Endothelial cell of umbilical vein (primary cell): ENCODE data around the gene MORN3. TPM values are rescaled to one million over a fixed set of nuclear protein-coding genes. Genes with fewer than 3 reads are reported as not detected.
"Not testable (repeated sequence)": the region's sequence is repeated elsewhere in the genome, so short reads cannot be mapped to it uniquely, and the experiment has no call there.

Experiments
- BruUV-seq: library from RNA; stranded (reverse); fragments of 400-500 nt; replicated peaks from 2 replicates; lab custom pipeline; 2021; lab: Mats Ljungman, UMichigan
- CTCF ChIA-PET: fragments of 300-600, 350-600 bp; sonication (Branson Sonifier 250); formaldehyde crosslinking; loops from one replicate; lab custom pipeline; 2021; ENCODE audit warnings: antibody characterized with exemption, inconsistent platforms; lab: Charles Lee
- POLR2A ChIA-PET: fragments of 300-600, 350-600 bp; sonication (Branson Sonifier 250); formaldehyde crosslinking; loops from one replicate; lab custom pipeline; 2021; ENCODE audit warnings: antibody characterized with exemption, inconsistent platforms; lab: Charles Lee
- DNase-seq: peaks from one replicate; pipeline ENCODE4 v3.0.0-alpha.2; 2011; ENCODE audit warnings: low read depth, low spot score
- FAIRE-seq: peaks from 2 replicates; lab custom pipeline; 2011; peaks lifted over from hg19 to GRCh38; lab: Jason Lieb, UNC
- H2AFZ ChIP-seq: 2 replicates; pipeline ENCODE4 v1.6.0; 2012; ENCODE audit warnings: low read depth, low read length, control low read depth, inconsistent platforms
- H3K27ac ChIP-seq: 2 replicates; pipeline ENCODE4 v1.5.1; 2011; ENCODE audit warnings: low read depth, mild to moderate bottlenecking, control low read depth, low read length, moderate library complexity; ENCODE audit not compliant: insufficient read depth
- H3K27me3 ChIP-seq, 2 experiments: 2 replicates each; pipeline versions ENCODE4 v1.6.0 to v1.6.1; 2011; ENCODE audit warnings: low read length in 2 of 2, mixed read lengths in 1 of 2; ENCODE audit not compliant: control insufficient read depth in 2 of 2, insufficient read depth in 2 of 2
- H3K36me3 ChIP-seq, 2 experiments: 2 replicates in 1 of 2; 3 replicates in 1 of 2; pipeline ENCODE4 v1.5.1; 2011; ENCODE audit warnings: low read length in 2 of 2, mild to moderate bottlenecking in 1 of 2, moderate library complexity in 1 of 2; ENCODE audit not compliant: control insufficient read depth in 2 of 2, insufficient read depth in 2 of 2; ENCODE audit errors: extremely low read depth in 1 of 2
- H3K4me1 ChIP-seq: 3 replicates; pipeline ENCODE4 v1.5.1; 2011; ENCODE audit warnings: mild to moderate bottlenecking, low read length; ENCODE audit not compliant: control insufficient read depth, insufficient read depth; ENCODE audit errors: extremely low read depth
- H3K4me2 ChIP-seq: 2 replicates; pipeline ENCODE4 v1.6.1; 2011; ENCODE audit warnings: low read length, control low read depth, mixed read lengths; ENCODE audit not compliant: insufficient read depth
- H3K4me3 ChIP-seq, 3 experiments: fragments of 200-600 bp in 1 of 3; sonication (generic), shearing (Covaris generic) in 1 of 3; replicated peaks in 1 of 3; 2 replicates each; pipeline ENCODE4 v1.5.1; 2011 to 2016; ENCODE audit warnings: control low read depth in 3 of 3, low read length in 3 of 3, mild to moderate bottlenecking in 2 of 3, inconsistent platforms in 1 of 3, low read depth in 1 of 3, moderate library complexity in 1 of 3; ENCODE audit not compliant: insufficient read depth in 1 of 3
- H3K79me2 ChIP-seq: 2 replicates; pipeline ENCODE4 v1.6.0; 2012; ENCODE audit warnings: low read length, inconsistent platforms; ENCODE audit not compliant: control insufficient read depth, insufficient read depth
- H3K9ac ChIP-seq: replicated peaks from 2 replicates; pipeline ENCODE3; 2011; ENCODE audit warnings: low read length, control low read depth; ENCODE audit not compliant: insufficient read depth; ENCODE audit errors: extremely low read depth
- H3K9me1 ChIP-seq: replicated peaks from 3 replicates; pipeline ENCODE4 v1.6.0; 2011; ENCODE audit warnings: mild to moderate bottlenecking, low read length; ENCODE audit not compliant: control insufficient read depth, insufficient read depth; ENCODE audit errors: extremely low read depth
- H3K9me3 ChIP-seq: replicated peaks from 2 replicates; pipeline ENCODE4 v1.5.1; 2012; ENCODE audit warnings: low read length, inconsistent platforms; ENCODE audit not compliant: control insufficient read depth, insufficient read depth
- H4K20me1 ChIP-seq: replicated peaks from 2 replicates; pipeline ENCODE3; 2011; ENCODE audit warnings: mild to moderate bottlenecking, low read length; ENCODE audit not compliant: control insufficient read depth, insufficient read depth; ENCODE audit errors: extremely low read depth
- EZH2 ChIP-seq: IDR thresholded peaks from 2 replicates; pipeline ENCODE4 v1.6.1; 2012; ENCODE audit warnings: borderline replicate concordance, low read depth, mild to moderate bottlenecking, moderate library complexity, low read length, inconsistent platforms; ENCODE audit not compliant: severe bottlenecking
- FOS ChIP-seq: IDR thresholded peaks from 2 replicates; pipeline ENCODE4 v1.6.1; 2011; ENCODE audit warnings: mild to moderate bottlenecking, low read length, moderate library complexity, borderline replicate concordance; ENCODE audit not compliant: insufficient read depth
- GATA2 ChIP-seq: IDR thresholded peaks from 2 replicates; pipeline ENCODE4 v1.7.0; 2011; ENCODE audit warnings: low read depth, mild to moderate bottlenecking, moderate library complexity, mixed read lengths, low read length; ENCODE audit not compliant: insufficient read length, insufficient read depth
- JUN ChIP-seq: IDR thresholded peaks from 2 replicates; pipeline ENCODE4 v1.6.1; 2011; ENCODE audit warnings: borderline replicate concordance, low read depth; ENCODE audit not compliant: insufficient read length, insufficient read depth
- MYC ChIP-seq: IDR thresholded peaks from one replicate; pipeline ENCODE4 v1.6.1; 2011; ENCODE audit warnings: mild to moderate bottlenecking, low read depth, low read length
- POLR2A ChIP-seq: IDR thresholded peaks from 2 replicates; pipeline ENCODE4 v1.6.1; 2012; ENCODE audit warnings: low read depth, mild to moderate bottlenecking, control low read depth, low read length
- POLR2AphosphoS5 ChIP-seq: IDR thresholded peaks from 2 replicates; pipeline ENCODE4 v1.6.1; 2012; ENCODE audit warnings: low read depth, mild to moderate bottlenecking, control low read depth, low read length, moderate library complexity; ENCODE audit not compliant: insufficient read depth
- dilution Hi-C: fragments of 300-500 bp; cut with MboI; formaldehyde crosslinking; loops from one replicate; pipeline ENCODE4 v1.15.0; 2019; ENCODE audit warnings: low sequenced_read_pairs; ENCODE audit not compliant: extremely low pct_ligation_motif_present
- intact Hi-C: fragments of 100-400 bp; cut with micrococcal nuclease; formaldehyde crosslinking; loops from one replicate; pipeline ENCODE4 v1.10.0; 2022
- polyA plus RNA-seq, 4 experiments: library from polyadenylated mRNA; depleted of rRNA in 3 of 4; stranded (reverse) in 3 of 4; unstranded in 1 of 4; fragments of >200 nt; gene quantifications; 2 replicates each; pipeline versions ENCODE4 v1.2.1 to v1.2.3, GENCODE V29; 2011 to 2012; ENCODE audit warnings: missing spikeins in 1 of 4
- total RNA-seq: library from RNA; stranded (reverse); gene quantifications from 2 replicates; pipeline ENCODE4 v1.2.3, GENCODE V29; 2021
- TF ChIP-seq, protein P1 (sequence below), 2 donors: IDR thresholded peaks; 1 replicate in 1 of 2; 2 replicates in 1 of 2; pipeline ENCODE4 v1.5.1; 2011; ENCODE audit warnings: low read length in 2 of 2, mild to moderate bottlenecking in 2 of 2, moderate library complexity in 2 of 2, control low read depth in 1 of 2, inconsistent platforms in 1 of 2, low read depth in 1 of 2; ENCODE audit not compliant: insufficient read depth in 1 of 2; ENCODE audit errors: extremely low read depth in 1 of 2
- TF ChIP-seq, protein P2 (sequence below): IDR thresholded peaks from 2 replicates; pipeline ENCODE4 v1.6.1; 2011; ENCODE audit not compliant: insufficient read depth, insufficient read length

The MORN3 gene
- total and polyA plus RNA-seq, 2 donors (not counting 3 experiments of a cell fraction or from before 2014, with no cell fraction given) = 0.66 to 0.73 TPM

DNA sequence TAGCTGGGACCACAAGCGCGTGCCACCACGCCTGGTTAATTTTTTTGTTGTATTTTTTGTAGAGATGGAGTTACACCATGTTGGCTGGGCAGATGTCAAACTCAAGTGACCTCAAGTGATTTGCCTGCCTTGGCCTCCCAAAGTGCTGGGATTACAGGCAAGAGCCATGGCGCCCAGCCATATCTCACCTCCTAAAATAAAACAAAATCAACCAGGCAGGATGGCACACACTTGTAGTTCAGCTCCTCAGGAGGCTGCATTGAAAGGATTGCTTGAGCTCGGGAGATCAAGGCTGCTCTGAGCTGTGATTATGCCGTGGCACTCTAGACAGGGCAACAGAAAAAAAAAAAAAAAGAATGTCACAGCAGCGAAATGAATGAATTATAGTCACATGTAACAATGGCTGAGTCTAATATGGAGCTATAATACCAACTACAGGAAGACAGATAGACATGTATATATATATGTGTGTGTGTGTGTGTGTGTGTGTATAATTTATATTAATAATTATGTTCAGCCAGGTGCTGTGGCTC, 23.8 kb upstream of the MORN3 start:
- no peaks in the 10 kb centered on the region for H3K9me3 ChIP-seq
- H4K20me1 ChIP-seq = no peaks in the 10 kb centered on the region
- no peak overlapping the region for H3K4me2 ChIP-seq
- intact Hi-C loops (no loop called here), dilution Hi-C loops (no loop called here)
- no peaks in the 10 kb centered on the region for H3K79me2 ChIP-seq
- DNase-seq = no peak
- TF ChIP-seq MYC = no peak
- TF ChIP-seq, protein P1, sequence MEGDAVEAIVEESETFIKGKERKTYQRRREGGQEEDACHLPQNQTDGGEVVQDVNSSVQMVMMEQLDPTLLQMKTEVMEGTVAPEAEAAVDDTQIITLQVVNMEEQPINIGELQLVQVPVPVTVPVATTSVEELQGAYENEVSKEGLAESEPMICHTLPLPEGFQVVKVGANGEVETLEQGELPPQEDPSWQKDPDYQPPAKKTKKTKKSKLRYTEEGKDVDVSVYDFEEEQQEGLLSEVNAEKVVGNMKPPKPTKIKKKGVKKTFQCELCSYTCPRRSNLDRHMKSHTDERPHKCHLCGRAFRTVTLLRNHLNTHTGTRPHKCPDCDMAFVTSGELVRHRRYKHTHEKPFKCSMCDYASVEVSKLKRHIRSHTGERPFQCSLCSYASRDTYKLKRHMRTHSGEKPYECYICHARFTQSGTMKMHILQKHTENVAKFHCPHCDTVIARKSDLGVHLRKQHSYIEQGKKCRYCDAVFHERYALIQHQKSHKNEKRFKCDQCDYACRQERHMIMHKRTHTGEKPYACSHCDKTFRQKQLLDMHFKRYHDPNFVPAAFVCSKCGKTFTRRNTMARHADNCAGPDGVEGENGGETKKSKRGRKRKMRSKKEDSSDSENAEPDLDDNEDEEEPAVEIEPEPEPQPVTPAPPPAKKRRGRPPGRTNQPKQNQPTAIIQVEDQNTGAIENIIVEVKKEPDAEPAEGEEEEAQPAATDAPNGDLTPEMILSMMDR (IDR thresholded peaks at IDR 0.05; ENCODE audit: extremely low read depth in 1 of 2, insufficient read depth in 1 of 2, low read depth in 1 of 2, low read length in 2 of 2) = no peak
- no peak for TF ChIP-seq GATA2
- no peak for TF ChIP-seq JUN
- TF ChIP-seq FOS = no peak
- TF ChIP-seq, protein P2, sequence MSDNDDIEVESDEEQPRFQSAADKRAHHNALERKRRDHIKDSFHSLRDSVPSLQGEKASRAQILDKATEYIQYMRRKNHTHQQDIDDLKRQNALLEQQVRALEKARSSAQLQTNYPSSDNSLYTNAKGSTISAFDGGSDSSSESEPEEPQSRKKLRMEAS = no peak
- no peak for TF ChIP-seq EZH2
- TF ChIP-seq POLR2AphosphoS5 = no peak
- no peak for TF ChIP-seq POLR2A
- H3K4me3 ChIP-seq = no peak overlapping the region
- FAIRE-seq = no peak
- no peaks in the 10 kb centered on the region for H3K27me3 ChIP-seq
- no peak overlapping the region for H3K27ac ChIP-seq
- ChIA-PET POLR2A (no interaction called here), CTCF (interaction anchor here (0.6 to 1.8 kb wide), 7 partner anchors 19 to 141 kb away, joined by 3 to 14 read pairs (median 4); partner anchors contain the start of genes RHOF and TMEM120B)
- no peaks in the 10 kb centered on the region for H3K9me1 ChIP-seq
- no peak overlapping the region for H2AFZ ChIP-seq
- BruUV-seq = no TSS peak
- no peaks in the 10 kb centered on the region for H3K36me3 ChIP-seq
- H3K4me1 ChIP-seq = no peaks in the 10 kb centered on the region
- H3K9ac ChIP-seq = no peak overlapping the region

DNA sequence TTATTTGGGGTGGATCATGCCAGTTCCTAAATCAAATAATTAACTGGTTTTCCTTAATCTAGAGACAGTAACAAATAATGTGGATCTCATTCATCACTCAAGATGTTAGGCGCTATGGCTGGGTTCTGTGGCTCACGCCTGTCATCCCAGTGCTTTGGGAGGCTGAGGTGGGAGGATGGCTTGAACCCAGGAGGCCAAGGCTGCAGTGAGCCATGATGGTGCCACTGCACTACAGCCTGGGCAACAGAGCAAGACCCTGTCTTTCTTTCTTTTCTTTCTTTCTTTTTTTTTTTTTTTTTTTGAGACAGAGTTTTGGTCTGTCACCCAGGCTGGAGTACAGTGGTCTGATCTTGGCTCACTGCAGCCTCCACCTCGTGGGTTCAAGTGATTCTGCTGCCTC, 23.3 kb upstream of the MORN3 start:
- BruUV-seq, H3K9me1 ChIP-seq, FAIRE-seq, H3K9me3 ChIP-seq, H3K36me3 ChIP-seq, H3K27me3 ChIP-seq, DNase-seq, H4K20me1 ChIP-seq, H3K9ac ChIP-seq, H3K4me3 ChIP-seq, H3K79me2 ChIP-seq, H3K27ac ChIP-seq, intact Hi-C loops, dilution Hi-C loops, POLR2A ChIA-PET, H3K4me1 ChIP-seq, H3K4me2 ChIP-seq, H2AFZ ChIP-seq: not testable (repeated sequence)
- CTCF ChIA-PET = interaction anchor here (0.6 to 1.8 kb wide), 5 partner anchors 19 to 140 kb away, joined by 3 to 14 read pairs (median 4); partner anchors contain the start of genes RHOF and TMEM120B
